Glomerular endothelial cell (primary cell): ENCODE results near the gene ERICH6. TPM values are rescaled to one million over a fixed set of nuclear protein-coding genes. Genes with fewer than 3 reads are reported as not detected.

ENCODE experiments used
- DNase-seq: peaks from one replicate; pipeline ENCODE4 v3.0.0-alpha.2; 2011; ENCODE audit warnings: low read depth, low spot score; ENCODE audit errors: extremely low read depth
- total RNA-seq: library from RNA; depleted of rRNA; stranded (reverse); fragments of >200 nt; gene quantifications from 2 replicates; pipeline ENCODE4 v1.2.3, GENCODE V29; 2015

Gene ERICH6
- total RNA-seq, 1 donor from 2014 or later, result not detected

GRCh38 chr3:150691414-150692040 lies 12.2 kb downstream of the ERICH6 start:
- no peak for DNase-seq

GRCh38 chr3:150687613-150688012 lies 16.1 kb downstream of the ERICH6 start:
- no peak for DNase-seq

- no peak for DNase-seq
Observed at GRCh38 chr3:150682824-150683223, 20.9 kb downstream of the ERICH6 start.

- DNase-seq, result no peak
Observed at GRCh38 chr3:150682279-150682678, 21.4 kb downstream of the ERICH6 start.

GRCh38 chr3:150681057-150681456 lies 22.7 kb downstream of the ERICH6 start:
- no peak for DNase-seq

GRCh38 chr3:150680562-150680961 lies 23.2 kb downstream of the ERICH6 start:
- DNase-seq, result no peak

GRCh38 chr3:150675587-150675986 lies 28.1 kb downstream of the ERICH6 start:
- DNase-seq, result no peak

GRCh38 chr3:150673966-150674365 lies 29.8 kb downstream of the ERICH6 start:
- DNase-seq, result no peak

GRCh38 chr3:150666167-150666566 lies 37.6 kb downstream of the ERICH6 start:
- DNase-seq, result no peak

- DNase-seq, result no peak
Observed at GRCh38 chr3:150663461-150663860, 40.3 kb downstream of the ERICH6 start.

GRCh38 chr3:150662410-150663200 lies 41.1 kb downstream of the ERICH6 start:
- no peak for DNase-seq

GRCh38 chr3:150656316-150656715 lies 47.4 kb downstream of the ERICH6 start:
- DNase-seq, result no peak

- DNase-seq, result no peak
Observed at GRCh38 chr3:150653110-150653561, 50.6 kb downstream of the ERICH6 start.

GRCh38 chr3:150640256-150640655 lies 63.5 kb downstream of the ERICH6 start:
- no peak for DNase-seq

- no peak for DNase-seq
Observed at GRCh38 chr3:150639262-150639661, 64.5 kb downstream of the ERICH6 start.

GRCh38 chr3:150636258-150636657 lies 67.5 kb downstream of the ERICH6 start:
- DNase-seq, result no peak

- no peak for DNase-seq
Observed at GRCh38 chr3:150635526-150635925, 68.2 kb downstream of the ERICH6 start.

- DNase-seq, result no peak
Observed at GRCh38 chr3:150635076-150635475, 68.6 kb downstream of the ERICH6 start.

GRCh38 chr3:150631515-150632221 lies 72.1 kb downstream of the ERICH6 start:
- DNase-seq, result no peak

GRCh38 chr3:150627557-150627956 lies 76.2 kb downstream of the ERICH6 start:
- DNase-seq, result no peak

- DNase-seq, result no peak
Observed at GRCh38 chr3:150626148-150626930, 77.4 kb downstream of the ERICH6 start.
